Testis (tissue), 5 donors: Measurements from ENCODE around the gene CTAG2. TPM values are rescaled to one million over a fixed set of nuclear protein-coding genes. Genes with fewer than 3 reads are reported as not detected.
"Not testable (repeated sequence)": the region's sequence is repeated elsewhere in the genome, so short reads cannot be mapped to it uniquely, and the experiment has no call there.

ENCODE experiments used
- DNase-seq: peaks from one replicate; pipeline ENCODE4 v3.0.0-alpha.2; 2019
- H3K27ac ChIP-seq, 2 donors: fragments of 200-600 bp; sonication (generic); one replicate each; pipeline ENCODE4 v1.5.1; 2019
- H3K27me3 ChIP-seq: fragments of 200-600 bp; sonication (generic); one replicate; pipeline ENCODE4 v1.5.1; 2019
- H3K36me3 ChIP-seq: fragments of 200-600 bp; sonication (generic); one replicate; pipeline ENCODE4 v1.5.1; 2017; ENCODE audit warnings: low read depth; ENCODE audit errors: missing control alignments
- H3K4me1 ChIP-seq: fragments of 200-600 bp; sonication (generic); one replicate; pipeline ENCODE4 v1.5.1; 2019
- H3K4me3 ChIP-seq, 2 donors: fragments of 200-600 bp; sonication (generic); one replicate each; pipeline ENCODE4 v1.5.1; 2017 to 2019
- H3K9me3 ChIP-seq: fragments of 200-600 bp; sonication (generic); one replicate; pipeline ENCODE4 v1.5.1; 2017
- POLR2A ChIP-seq: fragments of 450-650 bp; IDR thresholded peaks from one replicate; pipeline ENCODE4 v1.6.1; 2017; ENCODE audit warnings: antibody characterized with exemption, mild to moderate bottlenecking, moderate library complexity
- WGBS, 2 donors: methylation state at CpG; one replicate each; pipeline ENCODE4 v1.1.5; 2018; 5-methylcytosine and 5-hydroxymethylcytosine counted together
- intact Hi-C: fragments of 100-400 bp; cut with DNase I; formaldehyde crosslinking; loops from one replicate; pipeline ENCODE4 v1.15.1; 2023; ENCODE audit warnings: low total_unique reads
- long read RNA-seq, 2 donors: transcript quantifications; one replicate each; lab custom pipeline, GENCODE V29; 2026
- polyA plus RNA-seq: library from polyadenylated mRNA; stranded (reverse); fragments of 350-450 nt; fragmentation: Illumina TruSeq; extraction: RNeasy Lipid Tissue Mini Kit (QIAGEN cat#74804); gene quantifications from one replicate; pipeline ENCODE4 v1.2.3, GENCODE V29; 2014; ENCODE audit warnings: low read depth, low replicate concordance; ENCODE audit not compliant: insufficient read depth
- total RNA-seq, 2 donors: library from RNA; depleted of rRNA; stranded (reverse); fragments of >200 nt; gene quantifications; one replicate each; pipeline ENCODE4 v1.2.3, GENCODE V29; 2016
- TF ChIP-seq, protein P1 (sequence below), 3 experiments: fragments of 450-650 bp in 2 of 3; fragments of 200-600 bp in 1 of 3; sonication (generic) in 1 of 3; IDR thresholded peaks; one replicate each; pipeline ENCODE4 v1.5.1; 2016 to 2019; ENCODE audit warnings: antibody characterized with exemption in 3 of 3, mild to moderate bottlenecking in 2 of 3, moderate library complexity in 1 of 3

The CTAG2 gene
- total RNA-seq (10 to 100 TPM; 17.3 to 27.6 TPM), polyA plus RNA-seq (8.4 TPM)
- long read RNA-seq, donor 1, partial matches to known transcripts: 0 of 2 reads
- long read RNA-seq, donor 1, other reads (novel, unspliced or antisense): 0 of 2 reads
- long read RNA-seq, donor 2, partial matches to known transcripts: 0 of 2 reads
- long read RNA-seq, donor 2, other reads (novel, unspliced or antisense): 0 of 2 reads

DNA sequence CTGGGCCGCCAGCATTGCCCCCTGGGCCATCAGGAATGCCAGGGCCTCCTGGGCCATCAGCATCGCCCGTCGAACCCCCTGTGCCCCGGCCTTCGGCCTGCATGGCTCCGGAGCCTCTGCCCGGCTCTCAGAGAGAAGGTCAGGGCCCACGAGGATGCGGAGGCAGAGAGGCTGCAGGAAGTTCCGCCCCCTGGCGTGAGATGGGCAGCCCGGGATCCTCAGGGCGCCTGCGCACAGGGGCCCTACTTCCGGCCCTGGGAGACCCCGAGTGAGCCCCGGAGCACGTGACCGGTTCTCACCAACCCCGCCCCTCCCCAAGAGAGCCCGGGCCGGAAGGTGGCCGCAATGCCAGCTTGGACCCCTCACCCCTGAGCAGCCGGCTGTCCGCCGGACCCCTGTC is at the start of gene CTAG2:
Gene CTAG2 (minus strand): TSS at position 167 of the 400 bp plus-strand sequence. CDS start 64 bp downstream, at position 103.
- DNase-seq, H3K36me3 ChIP-seq, H3K27ac ChIP-seq, intact Hi-C loops, H3K4me1 ChIP-seq, H3K4me3 ChIP-seq, H3K27me3 ChIP-seq, H3K9me3 ChIP-seq: not testable (repeated sequence)
- WGBS, 2 donors: no CpG with 5 or more reads among the region's 27 CpGs

DNA sequence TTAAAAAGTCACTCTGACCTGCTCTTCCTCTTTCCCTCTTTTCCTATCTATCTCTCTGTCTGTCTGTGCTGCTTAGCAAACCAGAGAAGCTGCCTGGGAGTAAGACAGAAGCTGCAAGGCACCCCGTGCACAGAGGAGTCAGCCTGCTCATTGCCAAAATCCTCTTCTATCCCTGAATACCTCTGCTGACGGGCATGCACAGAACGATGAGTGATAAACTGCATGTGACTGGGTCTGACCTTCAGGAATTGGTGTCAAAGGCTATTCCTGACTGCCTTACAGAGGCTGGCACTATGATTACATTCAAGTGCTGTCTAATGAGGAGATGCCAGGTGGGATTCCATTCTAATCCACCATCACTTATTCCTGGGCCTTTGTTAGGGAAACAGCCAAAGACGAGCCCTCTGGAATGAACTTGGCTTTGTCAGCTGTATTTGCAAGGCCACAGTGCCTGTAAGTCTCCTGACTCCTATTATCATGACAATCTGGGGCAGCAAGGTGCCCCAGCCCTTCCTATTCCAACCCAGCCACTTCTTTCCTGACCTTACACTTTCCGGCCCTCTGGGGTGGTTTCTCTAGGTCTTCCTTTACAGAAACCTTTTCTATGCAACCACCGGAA is 45.4 kb upstream of the CTAG2 start:
- Histone ChIP-seq H3K4me1 (no peaks in the 10 kb centered on the region), H3K4me3 (no peak overlapping the region), H3K36me3 (no peaks in the 10 kb centered on the region), H3K27me3 (no peaks in the 10 kb centered on the region), H3K27ac (no peak overlapping the region), H3K9me3 (no peaks in the 10 kb centered on the region)
- 73 to 84% methylated on average over 5 to 6 of the region's 6 CpGs for WGBS, 2 donors
- intact Hi-C loops: no loop called here
- no peak for TF ChIP-seq POLR2A
- TF ChIP-seq, protein P1, sequence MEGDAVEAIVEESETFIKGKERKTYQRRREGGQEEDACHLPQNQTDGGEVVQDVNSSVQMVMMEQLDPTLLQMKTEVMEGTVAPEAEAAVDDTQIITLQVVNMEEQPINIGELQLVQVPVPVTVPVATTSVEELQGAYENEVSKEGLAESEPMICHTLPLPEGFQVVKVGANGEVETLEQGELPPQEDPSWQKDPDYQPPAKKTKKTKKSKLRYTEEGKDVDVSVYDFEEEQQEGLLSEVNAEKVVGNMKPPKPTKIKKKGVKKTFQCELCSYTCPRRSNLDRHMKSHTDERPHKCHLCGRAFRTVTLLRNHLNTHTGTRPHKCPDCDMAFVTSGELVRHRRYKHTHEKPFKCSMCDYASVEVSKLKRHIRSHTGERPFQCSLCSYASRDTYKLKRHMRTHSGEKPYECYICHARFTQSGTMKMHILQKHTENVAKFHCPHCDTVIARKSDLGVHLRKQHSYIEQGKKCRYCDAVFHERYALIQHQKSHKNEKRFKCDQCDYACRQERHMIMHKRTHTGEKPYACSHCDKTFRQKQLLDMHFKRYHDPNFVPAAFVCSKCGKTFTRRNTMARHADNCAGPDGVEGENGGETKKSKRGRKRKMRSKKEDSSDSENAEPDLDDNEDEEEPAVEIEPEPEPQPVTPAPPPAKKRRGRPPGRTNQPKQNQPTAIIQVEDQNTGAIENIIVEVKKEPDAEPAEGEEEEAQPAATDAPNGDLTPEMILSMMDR (IDR thresholded peaks at IDR 0.05): no peak
- no peak for DNase-seq

DNA sequence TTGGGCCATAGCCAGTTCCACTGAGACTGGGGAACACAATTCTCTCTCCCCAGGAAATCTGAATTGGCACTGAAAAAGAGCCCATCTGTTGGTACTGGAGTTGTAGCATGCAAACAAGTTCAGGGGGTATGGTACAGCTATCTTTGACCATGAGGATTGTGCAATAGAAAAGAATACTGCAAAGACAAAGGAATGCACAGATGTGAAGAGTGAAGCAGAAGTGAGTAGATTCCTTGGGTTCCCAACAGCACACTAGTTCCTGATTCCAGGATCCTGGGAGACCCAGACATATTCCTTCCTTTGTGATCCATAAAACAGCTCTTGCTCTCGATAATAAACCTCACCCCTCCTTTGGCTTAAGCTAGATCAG is 43.3 kb upstream of the CTAG2 start:
- no peaks in the 10 kb centered on the region for H3K27me3 ChIP-seq
- intact Hi-C loops: no loop called here
- no peaks in the 10 kb centered on the region for H3K36me3 ChIP-seq
- no peak overlapping the region for H3K27ac ChIP-seq
- no peak for DNase-seq
- H3K4me1 ChIP-seq: no peaks in the 10 kb centered on the region
- no peaks in the 10 kb centered on the region for H3K9me3 ChIP-seq
- 93% methylated on average over 1 of the region's 1 CpG; no CpG with 5 or more reads in 1 of the 2 donors for WGBS, 2 donors
- TF ChIP-seq, protein P1 (IDR thresholded peaks at IDR 0.05): no peak
- TF ChIP-seq POLR2A: no peak
- no peak overlapping the region for H3K4me3 ChIP-seq

DNA sequence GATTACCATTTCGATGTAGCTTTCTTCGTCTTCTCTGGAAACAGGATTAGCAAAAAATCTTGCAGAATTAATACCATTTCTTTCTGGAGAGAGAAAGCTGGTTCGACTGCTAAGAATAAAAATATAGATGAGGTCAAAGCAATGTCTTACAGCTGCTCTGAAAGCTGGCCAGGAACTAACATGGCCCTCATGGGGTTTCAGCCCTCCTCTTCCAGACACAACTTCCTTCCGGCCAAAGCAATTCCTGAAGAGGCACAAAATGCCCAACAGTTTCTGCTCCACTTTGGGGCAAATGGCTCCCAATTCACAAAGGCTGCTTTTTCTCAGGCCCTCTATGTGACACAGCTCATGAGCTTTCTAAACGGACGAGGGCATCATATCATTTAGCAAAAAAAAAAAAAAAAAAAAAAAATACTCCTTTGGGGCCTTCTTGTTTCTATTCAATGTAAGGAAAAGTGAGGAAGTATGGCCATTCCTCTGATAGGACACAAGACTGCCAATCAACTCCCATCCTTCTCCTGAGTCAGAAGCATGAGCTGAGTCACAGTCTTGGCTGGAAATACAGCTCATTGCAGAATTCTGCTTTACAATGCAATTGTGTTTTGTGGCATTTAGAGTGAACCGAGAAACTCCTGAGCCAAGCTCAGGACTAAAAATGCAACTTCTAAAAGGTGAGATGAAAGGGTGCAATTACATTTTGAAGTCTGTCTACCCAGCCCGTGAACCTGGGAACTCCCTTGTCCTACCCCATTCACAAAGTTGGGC is 42.7 kb upstream of the CTAG2 start:
- no peak for DNase-seq
- 70 to 72% methylated on average over 6 to 8 of the region's 8 CpGs for WGBS, 2 donors
- TF ChIP-seq, protein P1 (IDR thresholded peaks at IDR 0.05): no peak
- TF ChIP-seq POLR2A: no peak
- Histone ChIP-seq H3K4me1 (no peaks in the 10 kb centered on the region), H3K9me3 (no peaks in the 10 kb centered on the region), H3K27me3 (no peaks in the 10 kb centered on the region), H3K27ac (no peak overlapping the region), H3K36me3 (no peaks in the 10 kb centered on the region), H3K4me3 (no peak overlapping the region)
- intact Hi-C loops: no loop called here

DNA sequence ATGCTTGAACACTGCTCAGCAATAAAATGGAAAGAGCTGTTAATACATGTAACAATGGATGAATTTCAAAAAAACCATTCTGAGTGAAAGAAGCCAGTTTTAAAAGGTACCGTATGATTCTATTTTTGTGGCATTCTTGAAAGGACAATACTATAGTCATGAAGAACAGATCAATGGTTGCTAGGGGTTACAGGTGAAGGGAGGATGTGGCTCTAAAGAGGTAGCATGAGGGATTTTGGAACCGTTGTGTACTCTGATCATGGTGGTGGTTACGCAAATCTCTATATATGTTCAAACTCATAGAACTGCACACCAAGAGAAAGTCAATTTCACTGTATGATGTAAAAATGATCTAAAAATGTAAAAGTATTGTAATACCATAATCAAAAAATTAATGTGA is 40.0 kb upstream of the CTAG2 start:
- Histone ChIP-seq H3K4me1 (no peaks in the 10 kb centered on the region), H3K4me3 (no peak overlapping the region), H3K27ac (no peak overlapping the region), H3K36me3 (no peaks in the 10 kb centered on the region), H3K9me3 (no peaks in the 10 kb centered on the region), H3K27me3 (no peaks in the 10 kb centered on the region)
- TF ChIP-seq POLR2A: no peak
- TF ChIP-seq, protein P1 (IDR thresholded peaks at IDR 0.05): no peak
- WGBS, 2 donors: 93 to 98% methylated on average over 3 of the region's 3 CpGs
- intact Hi-C loops: no loop called here
- DNase-seq: no peak

DNA sequence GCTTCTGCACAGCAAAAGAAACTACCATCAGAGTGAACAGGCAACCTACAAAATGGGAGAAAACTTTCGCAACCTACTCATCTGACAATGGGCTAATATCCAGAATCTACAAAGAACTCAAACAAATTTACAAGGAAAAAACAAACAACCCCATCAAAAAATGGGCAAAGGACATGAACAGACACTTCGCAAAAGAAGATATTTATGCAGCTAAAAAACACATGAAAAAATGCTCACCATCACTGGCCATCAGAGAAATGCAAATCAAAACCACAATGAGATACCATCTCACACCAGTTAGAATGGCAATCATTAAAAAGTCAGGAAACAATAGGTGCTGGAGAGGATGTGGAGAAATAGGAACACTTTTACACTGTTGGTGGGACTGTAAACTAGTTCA is 37.1 kb upstream of the CTAG2 start:
- H3K27ac ChIP-seq, H3K9me3 ChIP-seq, H3K27me3 ChIP-seq, H3K4me3 ChIP-seq, H3K4me1 ChIP-seq, DNase-seq, intact Hi-C loops, H3K36me3 ChIP-seq: not testable (repeated sequence)
- WGBS, 2 donors: 96 to 100% methylated on average over 1 to 2 of the region's 2 CpGs

DNA sequence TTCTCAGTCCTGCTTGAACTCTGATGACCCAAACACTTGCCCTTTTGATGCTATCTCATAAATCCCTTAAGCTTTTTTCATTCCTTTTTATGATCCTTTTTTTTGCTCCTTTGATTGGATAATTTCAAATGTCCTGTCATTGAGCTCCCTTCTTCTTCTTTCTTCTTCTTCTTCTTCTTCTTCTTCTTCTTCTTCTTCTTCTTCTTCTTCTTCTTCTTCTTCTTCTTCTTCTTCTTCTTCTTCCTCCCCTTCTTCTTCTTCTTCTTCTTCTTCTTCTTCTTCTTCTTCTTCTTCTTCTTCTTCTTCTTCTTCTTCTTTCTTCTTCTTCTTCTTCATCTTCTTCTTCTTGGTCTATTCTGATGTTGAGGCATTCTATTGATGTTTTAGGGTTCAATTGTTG is 18.7 kb upstream of the CTAG2 start:
- H3K4me1 ChIP-seq, DNase-seq, H3K27me3 ChIP-seq, intact Hi-C loops, H3K36me3 ChIP-seq, H3K27ac ChIP-seq, H3K9me3 ChIP-seq, H3K4me3 ChIP-seq: not testable (repeated sequence)

DNA sequence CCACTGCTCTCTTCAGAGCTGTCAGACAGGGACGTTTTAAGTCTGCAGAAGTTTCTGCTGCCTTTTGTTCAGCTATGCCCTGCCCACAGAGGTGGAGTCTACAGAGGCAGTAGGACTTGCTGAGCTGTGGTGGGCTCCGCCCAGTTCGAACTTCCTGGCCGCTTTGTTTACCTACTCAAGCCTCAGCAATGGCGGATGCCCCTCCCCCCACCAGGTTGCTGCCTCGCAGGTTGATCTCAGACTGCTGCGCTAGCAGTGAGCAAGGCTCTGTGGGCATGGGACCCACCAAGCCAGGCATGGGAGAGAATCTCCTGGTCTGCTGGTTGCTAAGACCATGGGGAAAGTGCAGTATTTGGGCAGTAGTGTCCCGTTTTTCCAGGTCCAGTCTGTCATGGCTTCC is 17.5 kb upstream of the CTAG2 start:
- H3K4me3 ChIP-seq, intact Hi-C loops, DNase-seq, H3K36me3 ChIP-seq, H3K9me3 ChIP-seq, H3K27ac ChIP-seq, H3K27me3 ChIP-seq, H3K4me1 ChIP-seq: not testable (repeated sequence)
- WGBS, 2 donors: 87 to 90% methylated on average over 3 to 8 of the region's 8 CpGs
